Lung microvascular endothelial cell (primary cell): ENCODE measurements around the gene CAMSAP1. TPM values are rescaled to one million over a fixed set of nuclear protein-coding genes. Genes with fewer than 3 reads are reported as not detected.

Source experiments
- DNase-seq, 2 donors: peaks; one replicate each; pipeline versions ENCODE4 v3.0.0 to v3.0.0-alpha.2; 2010; ENCODE audit warnings: low read depth in 2 of 2
- total RNA-seq: library from RNA; depleted of rRNA; stranded (reverse); fragments of >200 nt; gene quantifications from 2 replicates; pipeline ENCODE4 v1.2.1, GENCODE V29; 2014

CAMSAP1 gene
- total RNA-seq, 1 donor from 2014 or later, result 12.9 TPM

DNA sequence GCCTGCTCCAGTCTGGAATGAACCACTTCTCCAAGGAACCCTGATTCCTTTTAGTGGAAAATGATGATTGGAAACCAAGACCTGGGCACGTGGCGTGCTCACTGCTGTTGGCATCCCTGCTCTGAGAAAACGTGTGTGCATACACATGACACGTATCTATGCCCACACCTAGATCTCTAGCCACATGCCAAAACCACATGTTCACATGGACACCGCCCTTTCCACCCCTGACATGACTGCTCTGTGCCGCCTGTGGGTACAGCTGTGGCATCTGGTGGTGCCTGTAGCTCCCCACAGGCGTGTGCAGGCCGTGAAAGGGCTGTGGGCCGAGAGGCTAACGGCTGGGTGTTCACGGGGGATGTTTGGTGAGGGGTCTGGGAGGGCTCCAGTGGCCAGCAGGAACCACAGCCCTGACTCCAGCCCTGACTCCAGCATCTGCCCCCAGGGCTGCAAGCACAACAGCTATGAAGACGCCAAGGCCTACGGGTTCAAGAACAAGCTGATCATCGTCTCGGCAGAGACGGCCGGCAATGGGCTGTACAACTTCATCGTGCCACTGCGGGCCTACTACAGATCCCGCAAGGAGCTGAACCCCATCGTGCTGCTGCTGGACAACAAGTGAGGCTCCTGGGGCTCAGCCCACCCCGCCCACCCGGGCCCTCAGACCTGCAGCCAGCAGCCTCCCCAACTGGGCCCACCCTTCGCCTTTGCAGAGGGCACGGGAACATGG is 130.3 kb downstream of the CAMSAP1 start:
- DNase-seq, result no peak

DNA sequence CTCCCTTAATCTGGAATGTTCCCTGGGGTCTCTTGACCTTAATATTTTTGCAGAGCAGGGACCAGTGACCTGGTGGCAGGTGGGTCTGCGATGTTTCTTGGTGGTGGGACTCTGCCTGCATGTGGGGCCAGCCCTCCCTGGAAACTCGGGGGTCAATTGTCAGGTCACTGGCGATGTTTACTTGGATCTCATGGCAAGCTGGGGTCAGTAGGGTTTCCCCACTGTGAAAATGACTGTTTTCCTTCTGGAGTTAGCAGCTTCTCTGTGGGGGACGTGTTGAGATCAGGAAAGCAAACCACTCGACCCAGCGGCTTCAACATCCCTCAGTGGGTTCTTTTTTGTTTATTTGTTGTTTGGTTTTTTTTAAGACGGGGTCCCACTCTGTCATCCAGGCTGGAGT is 131.4 kb downstream of the CAMSAP1 start:
- DNase-seq, result no peak

DNA sequence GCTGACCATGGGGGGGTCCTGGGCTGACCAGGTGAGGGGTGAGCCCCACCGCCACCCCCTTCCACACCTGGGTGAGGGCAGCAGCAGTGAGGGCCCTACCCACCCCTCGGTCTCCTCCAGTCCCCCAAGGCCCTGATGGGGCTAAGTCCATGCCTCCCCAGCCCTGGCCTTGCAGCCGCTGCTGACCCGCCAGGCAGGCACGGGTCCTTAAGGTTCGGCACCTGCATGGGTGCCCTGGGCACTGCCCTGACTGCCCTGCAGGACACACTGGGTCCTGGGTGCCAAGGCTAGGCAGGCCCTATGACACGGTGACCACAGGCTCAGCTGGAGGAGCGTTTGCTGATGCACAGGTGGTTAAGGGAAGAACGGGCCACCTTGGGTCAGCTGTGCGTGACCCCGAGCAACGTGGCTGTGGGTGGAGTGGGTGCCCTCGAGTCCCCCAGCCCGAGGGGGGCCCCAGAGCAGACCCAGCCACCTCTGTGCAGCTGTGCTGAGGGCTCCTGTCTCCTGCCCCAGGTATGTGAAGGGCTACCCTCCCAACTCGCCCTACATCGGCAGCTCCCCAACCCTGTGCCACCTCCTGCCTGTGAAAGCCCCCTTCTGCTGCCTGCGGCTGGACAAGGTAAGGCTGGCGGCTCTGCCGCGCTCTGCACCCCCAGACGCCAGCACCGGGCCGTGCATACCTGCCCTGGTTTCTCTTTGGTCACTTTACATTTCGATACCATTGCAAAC is 132.4 kb downstream of the CAMSAP1 start:
- no peak for DNase-seq

DNA sequence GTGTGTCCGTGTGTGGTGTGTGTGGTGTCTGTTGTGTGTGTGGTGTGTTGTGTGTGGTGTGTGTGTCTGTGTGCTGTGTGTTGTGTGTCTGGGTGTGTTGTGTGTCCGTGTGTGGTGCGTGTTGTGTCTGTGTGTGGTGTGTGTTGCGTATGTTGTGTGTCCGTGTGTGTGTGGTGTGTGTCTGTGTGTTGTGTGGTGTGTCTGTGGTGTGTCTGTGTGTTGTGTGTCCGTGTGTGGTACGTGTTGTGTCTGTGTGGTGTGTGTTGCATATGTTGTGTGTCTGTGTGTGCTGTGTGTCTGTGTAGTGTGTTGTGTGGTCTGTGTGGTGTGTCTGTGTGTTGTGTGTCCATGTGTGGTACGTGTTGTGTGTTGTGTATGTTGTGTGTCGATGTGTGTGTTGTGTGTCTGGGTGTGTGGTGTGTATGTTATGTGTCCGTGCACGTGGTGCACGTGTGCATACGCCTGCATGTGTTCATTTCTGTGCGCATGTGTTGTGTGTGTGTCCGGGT is 133.1 kb downstream of the CAMSAP1 start:
- no peak for DNase-seq

DNA sequence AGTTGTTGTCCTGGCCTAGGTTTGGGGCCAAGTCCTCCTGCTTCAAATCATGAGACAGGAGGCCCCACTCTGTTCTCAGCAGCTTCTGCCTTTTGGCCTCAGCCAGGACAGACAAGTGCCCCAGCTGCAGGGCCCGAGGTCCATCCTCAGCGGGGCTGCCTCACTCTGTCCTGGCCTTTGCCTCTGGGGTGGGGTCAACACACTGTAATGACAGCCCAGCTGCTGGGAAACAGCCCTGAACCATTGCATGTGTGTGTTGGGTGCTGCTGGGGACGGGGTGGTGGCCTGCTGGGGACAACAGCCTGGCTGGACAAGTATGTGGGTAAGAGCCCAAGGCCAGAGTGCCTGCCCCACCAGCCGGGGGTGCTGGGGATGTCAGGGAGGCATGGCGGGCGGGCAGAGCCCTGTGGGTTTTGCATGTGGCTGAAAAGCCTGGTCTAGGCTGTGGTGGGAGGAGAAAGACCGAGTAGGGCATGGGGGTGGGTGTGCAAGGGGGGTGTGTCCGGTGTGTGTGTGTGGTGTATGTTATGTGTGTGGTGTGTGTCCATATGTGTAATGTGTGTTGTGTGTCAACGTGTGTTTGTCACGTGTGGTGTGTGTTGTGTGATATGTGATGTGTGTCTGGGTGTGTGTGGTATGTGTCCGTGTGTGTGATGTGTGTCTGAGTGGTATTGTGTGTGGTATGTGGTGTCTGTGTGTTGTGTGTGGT is 133.7 kb downstream of the CAMSAP1 start:
- DNase-seq, result no peak

DNA sequence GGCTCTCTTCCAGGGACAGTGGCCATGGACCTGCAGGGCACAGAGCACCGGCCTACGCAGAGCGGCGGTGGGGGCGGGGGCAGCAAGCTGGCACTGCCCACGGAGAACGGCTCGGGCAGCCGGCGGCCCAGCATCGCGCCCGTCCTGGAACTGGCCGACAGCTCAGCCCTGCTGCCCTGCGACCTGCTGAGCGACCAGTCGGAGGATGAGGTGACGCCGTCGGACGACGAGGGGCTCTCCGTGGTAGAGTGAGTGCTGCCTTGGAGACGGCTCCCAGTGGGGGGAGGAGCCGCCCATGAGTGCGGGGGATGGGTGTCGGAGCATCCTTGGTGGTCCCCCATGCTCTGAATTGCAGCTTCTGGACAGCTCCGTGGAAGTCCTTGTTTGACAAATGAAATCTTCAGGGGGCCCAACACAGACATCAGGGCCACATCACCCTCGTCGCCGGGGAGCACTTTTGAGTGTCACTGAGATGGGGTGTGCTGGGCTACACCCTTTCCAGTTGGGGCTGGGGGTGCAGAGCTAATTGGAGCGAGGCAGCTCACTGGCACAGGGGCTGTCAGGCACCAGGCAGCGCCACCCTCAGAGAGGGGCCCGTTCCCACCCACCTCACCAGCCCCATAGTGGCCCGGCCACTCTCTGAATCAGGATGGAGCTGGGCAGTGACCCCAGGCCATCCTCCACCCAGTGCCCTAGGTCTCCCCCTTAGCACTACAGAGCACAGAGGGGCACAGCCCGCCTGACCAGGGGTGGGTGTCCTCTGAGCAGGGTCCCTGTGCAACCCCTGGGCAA is 134.4 kb downstream of the CAMSAP1 start:
- no peak for DNase-seq

DNA sequence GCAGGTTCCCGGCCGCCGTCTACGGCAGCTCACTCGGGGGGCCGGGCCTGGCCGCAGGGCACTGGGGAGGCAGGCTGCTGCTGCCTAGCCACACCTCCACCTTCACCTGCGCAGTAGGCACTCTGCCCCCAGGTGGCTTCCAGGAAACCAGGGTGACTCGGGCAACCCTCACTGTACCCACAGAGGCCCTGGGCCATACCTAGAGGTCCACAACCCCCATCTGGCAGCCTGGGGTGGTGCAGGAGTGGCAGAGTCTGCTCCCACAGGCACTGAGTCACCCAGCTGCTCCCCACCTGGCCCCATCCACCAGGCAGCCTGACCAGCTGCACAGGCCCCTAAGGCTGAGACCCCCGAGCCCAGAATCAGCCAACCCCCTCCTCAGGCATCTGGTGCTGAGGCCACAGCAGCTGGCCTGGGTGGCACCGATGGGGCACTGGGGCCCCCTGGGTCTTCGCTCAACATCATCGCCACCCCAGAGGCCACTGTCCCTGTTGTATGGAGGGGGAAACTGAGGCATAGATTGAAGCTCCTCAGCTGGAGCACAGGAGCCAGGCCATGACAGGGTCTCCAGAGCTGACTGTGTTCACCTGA is 135.2 kb downstream of the CAMSAP1 start:
- no peak for DNase-seq

DNA sequence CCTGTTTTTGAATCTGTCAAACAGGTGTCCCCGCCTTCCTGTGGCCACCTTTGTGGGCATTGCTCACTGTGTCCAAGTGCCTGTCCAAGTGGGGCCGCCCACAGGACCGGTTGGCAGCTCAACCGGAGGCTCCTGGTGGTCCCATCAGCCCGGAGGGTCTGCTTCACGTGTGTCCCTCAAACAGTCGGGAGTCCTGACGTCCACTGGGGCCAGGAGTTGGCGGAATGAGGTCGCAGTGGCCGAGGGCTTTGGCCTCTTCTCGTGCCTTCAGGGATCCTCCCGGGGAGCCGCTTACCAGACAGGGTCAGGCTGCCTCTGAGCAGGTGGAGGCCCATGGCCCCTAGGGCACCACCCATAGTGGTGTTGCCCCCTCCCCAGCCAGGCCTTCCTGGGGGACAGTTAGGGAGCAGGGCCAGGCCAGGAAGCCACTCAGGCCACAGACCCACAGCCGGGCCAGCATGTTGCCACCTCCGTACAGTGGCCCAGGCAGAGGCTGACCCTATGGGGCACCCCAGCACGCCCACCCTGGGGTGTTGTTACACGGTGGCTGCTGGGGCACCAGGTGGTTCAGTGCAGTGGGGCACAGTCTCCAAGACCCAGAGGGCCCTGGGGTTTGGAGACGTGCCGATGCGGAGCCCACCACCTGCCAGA is 135.8 kb downstream of the CAMSAP1 start:
- DNase-seq, result no peak

DNA sequence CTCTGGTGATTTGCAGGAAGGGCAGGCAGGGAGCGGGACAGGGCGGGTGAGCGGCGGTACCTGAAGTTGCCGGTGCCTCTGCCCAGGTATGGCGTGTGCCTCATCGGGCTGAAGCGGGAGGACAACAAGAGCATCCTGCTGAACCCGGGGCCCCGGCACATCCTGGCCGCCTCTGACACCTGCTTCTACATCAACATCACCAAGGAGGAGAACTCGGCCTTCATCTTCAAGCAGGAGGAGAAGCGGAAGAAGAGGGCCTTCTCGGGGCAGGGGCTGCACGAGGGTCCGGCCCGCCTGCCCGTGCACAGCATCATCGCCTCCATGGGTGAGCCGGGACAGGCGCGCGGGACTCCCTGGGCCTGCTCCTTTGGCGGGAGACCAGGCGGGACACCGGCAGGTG is 136.6 kb downstream of the CAMSAP1 start:
- no peak for DNase-seq

DNA sequence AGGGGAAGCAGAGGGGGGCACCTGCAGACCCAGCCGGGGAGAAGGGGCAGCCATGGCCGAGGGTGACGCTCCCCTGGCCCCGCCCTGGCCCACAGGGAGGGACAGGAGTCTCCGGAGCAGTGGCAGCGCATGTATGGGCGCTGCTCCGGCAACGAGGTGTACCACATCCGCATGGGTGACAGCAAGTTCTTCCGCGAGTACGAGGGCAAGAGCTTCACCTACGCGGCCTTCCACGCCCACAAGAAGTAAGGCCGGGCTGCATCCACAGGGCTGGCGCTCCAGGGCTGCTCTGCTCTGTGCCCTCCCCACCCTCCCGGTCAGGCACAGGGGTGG is 137.2 kb downstream of the CAMSAP1 start:
- DNase-seq, result no peak

DNA sequence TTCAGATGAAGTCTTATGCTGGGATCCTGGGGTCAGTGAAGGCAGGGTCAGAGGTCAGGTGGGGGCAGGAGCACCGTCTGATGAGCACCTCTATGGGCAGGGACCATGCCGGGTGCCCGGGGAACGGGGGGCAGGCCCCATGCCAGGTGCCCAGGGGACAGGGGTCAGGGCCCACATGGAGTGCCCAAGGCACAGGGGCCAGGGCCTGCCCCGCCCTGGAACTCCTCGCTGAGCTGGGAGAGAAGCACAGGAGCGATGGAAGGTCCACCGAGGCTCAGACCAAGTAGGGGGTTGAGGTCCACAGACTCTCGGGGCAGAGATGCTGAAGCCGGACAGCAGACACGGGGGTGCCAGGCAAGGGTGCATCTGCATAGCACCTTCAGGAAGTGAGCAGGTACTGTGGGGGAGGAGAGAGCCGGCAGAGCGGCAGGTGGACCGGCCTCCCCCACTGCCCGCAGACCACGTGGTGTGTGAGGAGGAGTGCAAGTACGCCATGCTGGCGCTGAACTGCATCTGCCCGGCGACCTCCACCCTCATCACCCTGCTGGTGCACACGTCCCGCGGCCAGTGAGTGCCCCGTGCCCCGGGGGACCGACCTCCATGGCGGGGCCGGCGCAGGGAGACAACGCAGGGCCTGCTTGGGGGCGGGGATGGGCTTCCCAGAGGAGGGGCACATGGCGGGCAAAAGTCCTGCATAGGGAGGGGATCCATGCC is 137.7 kb downstream of the CAMSAP1 start:
- no peak for DNase-seq

DNA sequence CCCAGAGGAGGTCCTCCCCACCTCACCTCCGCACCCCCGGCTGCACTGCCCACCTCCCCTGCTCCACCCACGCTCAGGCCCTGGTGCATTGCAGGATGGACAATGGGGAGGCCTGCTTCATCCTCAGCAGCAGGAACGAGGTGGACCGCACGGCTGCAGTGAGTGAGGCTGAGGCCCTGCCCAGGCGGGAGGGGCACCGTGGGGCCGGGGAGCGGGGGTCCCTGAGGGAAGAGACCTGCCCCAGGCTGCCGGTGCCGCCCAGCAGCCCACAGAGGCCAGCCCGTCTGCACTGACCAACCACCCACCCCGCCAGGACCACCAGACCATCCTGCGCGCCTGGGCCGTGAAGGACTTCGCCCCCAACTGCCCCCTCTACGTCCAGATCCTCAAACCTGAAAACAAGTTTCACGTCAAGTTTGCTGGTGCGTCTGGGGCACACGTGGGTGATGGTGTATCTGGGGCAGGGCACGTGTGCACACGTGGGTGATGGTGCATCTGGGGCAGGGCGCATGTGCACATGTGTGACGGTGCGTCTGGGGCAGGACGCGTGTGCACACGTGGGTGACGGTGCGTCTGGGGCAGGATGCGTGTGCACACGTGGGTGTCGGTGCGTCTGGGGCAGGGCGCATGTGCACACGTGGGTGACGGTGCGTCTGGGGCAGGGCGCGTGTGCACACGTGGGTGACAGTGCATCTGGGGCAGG is 138.7 kb downstream of the CAMSAP1 start:
- DNase-seq, result no peak

DNA sequence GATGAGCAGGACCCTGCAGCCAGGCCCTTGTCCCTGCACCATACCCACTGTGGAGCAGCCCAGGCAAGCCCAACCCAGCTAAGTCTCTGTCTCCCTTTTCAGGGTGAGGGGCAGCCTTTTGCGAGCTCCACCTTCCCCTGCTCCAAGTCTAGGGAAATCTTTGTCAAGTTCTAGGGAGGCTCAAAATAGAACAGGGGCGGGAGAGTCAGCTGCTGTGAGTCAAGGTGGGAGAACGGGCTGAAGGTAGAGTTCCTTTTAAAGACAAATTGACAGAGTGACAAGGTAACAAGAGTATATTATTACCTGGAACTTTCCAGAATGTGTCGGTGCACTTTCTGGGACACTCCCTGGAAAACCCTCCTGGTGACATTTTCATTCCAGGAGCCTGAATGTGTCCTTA is 140.6 kb downstream of the CAMSAP1 start:
- no peak for DNase-seq

DNA sequence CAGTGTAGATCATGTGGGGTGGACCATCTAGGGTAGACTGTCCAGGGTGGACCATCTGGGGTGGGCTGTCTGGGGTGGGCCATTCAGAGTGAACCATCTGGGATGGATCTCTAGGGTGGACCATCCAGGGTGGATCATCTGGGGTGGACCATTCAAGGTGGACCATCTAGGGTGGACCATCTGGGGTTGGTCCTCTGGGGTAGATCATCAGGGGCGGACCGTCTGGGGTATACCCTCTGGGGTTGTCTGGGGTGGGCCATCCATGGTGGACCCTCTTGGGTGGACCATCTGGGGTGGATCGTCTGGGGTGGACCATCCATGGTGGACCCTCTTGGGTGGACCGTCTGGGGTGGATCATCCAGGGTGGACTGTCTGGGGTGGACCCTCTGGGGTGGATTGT is 141.1 kb downstream of the CAMSAP1 start:
- no peak for DNase-seq

DNA sequence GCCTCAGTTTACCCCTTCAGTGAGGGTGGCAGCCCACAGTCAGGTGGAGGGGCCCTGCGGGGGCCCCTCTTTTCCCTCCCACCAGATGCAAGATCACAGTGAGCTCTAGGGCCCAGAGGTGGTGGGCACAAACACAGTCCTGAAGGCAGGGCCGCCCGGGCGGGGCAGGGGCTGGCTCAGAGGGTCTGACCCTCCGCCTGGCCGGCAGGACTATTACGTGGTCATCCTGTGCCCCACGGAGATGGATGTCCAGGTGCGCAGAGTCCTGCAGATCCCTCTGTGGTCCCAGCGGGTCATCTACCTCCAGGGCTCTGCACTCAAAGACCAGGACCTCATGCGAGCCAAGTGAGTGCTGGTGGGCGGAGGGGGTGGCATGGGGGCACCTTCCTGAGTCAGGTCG is 141.9 kb downstream of the CAMSAP1 start:
- DNase-seq, result no peak

DNA sequence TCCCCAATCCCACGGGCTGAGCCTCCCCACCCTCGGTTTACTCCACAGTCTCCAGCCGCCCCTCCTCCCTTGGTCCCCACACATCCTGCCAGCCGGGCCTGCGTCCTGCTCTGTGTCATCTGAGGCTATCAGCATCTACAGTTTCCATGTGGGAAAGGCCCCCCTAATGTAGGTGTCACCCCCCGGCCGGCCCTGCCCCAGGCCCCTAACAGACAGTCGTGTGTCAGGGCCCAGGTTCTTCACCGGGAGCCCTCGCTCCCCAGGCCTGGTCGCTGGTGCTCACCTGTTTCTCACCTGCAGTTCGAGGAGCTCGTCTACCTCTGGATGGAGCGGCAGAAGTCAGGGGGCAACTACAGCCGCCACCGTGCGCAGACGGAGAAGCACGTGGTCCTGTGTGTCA is 142.6 kb downstream of the CAMSAP1 start:
- DNase-seq, result no peak

DNA sequence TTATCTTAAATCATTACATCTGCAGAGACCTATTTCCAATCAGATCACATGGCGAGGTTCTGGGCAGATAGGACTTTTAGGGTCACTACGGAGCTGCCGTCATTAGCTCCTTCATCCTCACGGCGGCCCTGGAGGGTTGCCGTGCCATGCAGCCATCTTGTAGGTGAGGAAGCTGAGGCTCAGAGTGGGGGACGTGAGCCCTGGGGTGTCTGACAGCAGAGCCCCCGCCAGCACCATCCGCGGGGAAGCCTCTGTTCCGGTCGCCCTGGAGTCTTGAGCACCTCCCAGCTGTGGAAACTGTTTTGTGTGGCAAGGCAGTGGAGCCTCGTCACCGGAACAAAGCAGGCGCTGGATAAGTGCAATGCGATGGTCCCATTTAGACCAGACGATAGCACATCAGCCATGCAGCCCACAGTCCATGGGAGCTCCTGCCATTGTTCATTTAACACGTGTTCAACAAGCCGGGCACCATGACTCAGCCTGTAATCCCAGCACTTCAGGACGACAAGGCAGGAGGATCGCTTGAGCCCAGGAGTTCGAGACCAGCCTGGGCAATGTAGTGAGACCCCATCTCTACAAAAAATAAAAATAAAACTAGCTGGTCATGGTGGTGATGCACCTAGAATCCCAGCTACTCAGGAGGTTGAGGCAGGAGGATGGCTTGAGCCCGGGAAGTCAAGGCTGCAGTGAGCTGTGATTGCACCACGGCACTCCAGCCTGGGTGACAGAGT is 143.5 kb downstream of the CAMSAP1 start:
- no peak for DNase-seq

DNA sequence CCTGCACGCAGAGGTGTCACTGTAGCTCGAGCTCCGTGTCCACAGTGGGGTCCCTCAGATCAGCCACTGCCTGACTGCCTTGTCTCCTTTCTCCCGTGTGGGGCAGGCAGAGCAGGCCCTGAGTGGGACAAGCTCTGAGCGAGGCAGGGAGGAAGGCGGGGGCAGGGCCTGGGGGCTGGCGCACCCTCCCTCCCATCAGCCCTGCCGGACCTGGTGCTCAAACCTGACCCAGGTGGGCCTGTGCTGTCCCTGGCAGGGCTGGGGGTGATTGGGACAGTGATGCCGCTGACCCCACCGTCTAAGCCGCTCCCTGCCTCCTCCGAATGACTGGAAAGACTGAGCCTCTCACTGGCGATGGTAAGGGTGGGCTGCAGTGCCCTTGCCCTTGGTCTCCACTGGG is 144.4 kb downstream of the CAMSAP1 start:
- DNase-seq, result no peak

DNA sequence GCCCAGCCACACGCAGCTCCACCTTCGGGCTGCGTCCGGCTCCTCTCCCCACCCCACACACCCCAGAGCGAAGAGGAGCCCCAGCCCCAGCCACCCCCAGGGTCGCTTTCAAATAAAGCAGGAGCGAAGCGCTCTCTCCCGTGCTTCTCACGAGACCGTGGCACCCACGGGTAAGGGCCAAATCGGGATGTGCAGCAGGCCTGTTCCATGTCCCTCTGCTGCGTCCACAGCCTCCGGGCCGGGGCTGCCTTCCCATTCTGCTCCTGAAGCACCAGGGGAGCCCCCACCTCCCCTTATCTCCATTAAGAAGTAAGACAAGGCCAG is 145.5 kb downstream of the CAMSAP1 start:
- DNase-seq, result no peak
